GM04503 (cell line): ENCODE data around the gene PNKP.

ENCODE experiments used
- DNase-seq: peaks from one replicate; pipeline ENCODE4 v3.0.0-alpha.2; 2012; ENCODE audit warnings: low read depth

PNKP gene

GRCh38 chr19:49860336-49861102 lies 6.9 kb downstream of the PNKP start:
- DNase-seq: no peak

- no peak for DNase-seq
Measured at GRCh38 chr19:49859682-49860335, 7.6 kb downstream of the PNKP start.

- DNase-seq: no peak
Measured at GRCh38 chr19:49858088-49858985, 9.0 kb downstream of the PNKP start.

- no peak for DNase-seq
Measured at GRCh38 chr19:49857838-49858087, 9.6 kb downstream of the PNKP start.

GRCh38 chr19:49857061-49857837 lies 10.1 kb downstream of the PNKP start:
- DNase-seq: no peak

- no peak for DNase-seq
Measured at GRCh38 chr19:49856574-49857021, 10.8 kb downstream of the PNKP start.

GRCh38 chr19:49855676-49856573 lies 11.5 kb downstream of the PNKP start:
- no peak for DNase-seq

- DNase-seq: no peak
Measured at GRCh38 chr19:49855277-49855675, 12.1 kb downstream of the PNKP start.

- no peak for DNase-seq
Measured at GRCh38 chr19:49854378-49855263, 12.8 kb downstream of the PNKP start.

- DNase-seq: no peak
Measured at GRCh38 chr19:49853852-49854377, 13.5 kb downstream of the PNKP start.

GRCh38 chr19:49852631-49853126 lies 14.7 kb downstream of the PNKP start:
- DNase-seq: no peak

GRCh38 chr19:49851456-49852259 lies 15.7 kb downstream of the PNKP start:
- DNase-seq: no peak

- peak; percentile 40 for DNase-seq
Measured at GRCh38 chr19:49850487-49851342, 16.7 kb downstream of the PNKP start, which contains the start of gene PTOV1. PTOV1 (plus strand) TSS chr19:49851159.

GRCh38 chr19:49850221-49850486 lies 17.2 kb downstream of the PNKP start:
- no peak for DNase-seq

GRCh38 chr19:49849433-49850220 lies 17.7 kb downstream of the PNKP start:
- no peak for DNase-seq

- no peak for DNase-seq
Measured at GRCh38 chr19:49848938-49849337, 18.4 kb downstream of the PNKP start.
